ENCODE measurements around the gene SLC22A31.

GRCh38 chr16:89198417-89199240 lies 1.7 kb downstream of the SLC22A31 start:
- TF ChIP-seq POLR2A (IDR thresholded peaks at IDR 0.05; ENCODE audit: low read depth, low read length) (no peak), POLR2AphosphoS5 (IDR thresholded peaks at IDR 0.05; ENCODE audit: low read depth, low read length) (no peak), TAF1 (IDR thresholded peaks at IDR 0.05; ENCODE audit: borderline replicate concordance, low read depth, low read length) (no peak)

Data from GM12892 (cell line).